NCI-H146 treated with DMSO at 0.1 percent for 48 hours (cell line): ENCODE measurements around the gene MYOZ3.

Experiments
- DNase-seq: peaks from one replicate; lab custom pipeline; 2025; ENCODE audit not compliant: unreplicated experiment; lab: John Stamatoyannopoulos, UW

MYOZ3 gene

DNA sequence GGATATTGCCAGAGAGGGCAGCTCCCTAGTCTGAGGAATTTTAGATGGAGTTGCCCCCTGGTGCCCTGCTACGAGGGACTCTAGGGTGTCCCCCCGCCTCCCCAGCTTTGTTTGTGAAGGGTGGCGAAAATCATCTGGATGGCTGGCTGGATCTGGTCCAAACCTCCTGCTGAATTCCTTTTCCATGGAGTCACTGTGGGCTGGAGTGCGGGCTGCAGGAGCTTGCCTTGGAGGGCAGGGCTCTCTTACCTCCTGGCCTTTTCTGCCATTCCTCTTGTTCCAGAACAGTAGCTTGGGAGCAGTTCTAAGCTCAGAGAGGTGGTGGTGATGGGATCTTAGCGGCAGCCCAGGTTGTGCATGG is 18.5 kb upstream of the MYOZ3 start:
- no peak for DNase-seq

DNA sequence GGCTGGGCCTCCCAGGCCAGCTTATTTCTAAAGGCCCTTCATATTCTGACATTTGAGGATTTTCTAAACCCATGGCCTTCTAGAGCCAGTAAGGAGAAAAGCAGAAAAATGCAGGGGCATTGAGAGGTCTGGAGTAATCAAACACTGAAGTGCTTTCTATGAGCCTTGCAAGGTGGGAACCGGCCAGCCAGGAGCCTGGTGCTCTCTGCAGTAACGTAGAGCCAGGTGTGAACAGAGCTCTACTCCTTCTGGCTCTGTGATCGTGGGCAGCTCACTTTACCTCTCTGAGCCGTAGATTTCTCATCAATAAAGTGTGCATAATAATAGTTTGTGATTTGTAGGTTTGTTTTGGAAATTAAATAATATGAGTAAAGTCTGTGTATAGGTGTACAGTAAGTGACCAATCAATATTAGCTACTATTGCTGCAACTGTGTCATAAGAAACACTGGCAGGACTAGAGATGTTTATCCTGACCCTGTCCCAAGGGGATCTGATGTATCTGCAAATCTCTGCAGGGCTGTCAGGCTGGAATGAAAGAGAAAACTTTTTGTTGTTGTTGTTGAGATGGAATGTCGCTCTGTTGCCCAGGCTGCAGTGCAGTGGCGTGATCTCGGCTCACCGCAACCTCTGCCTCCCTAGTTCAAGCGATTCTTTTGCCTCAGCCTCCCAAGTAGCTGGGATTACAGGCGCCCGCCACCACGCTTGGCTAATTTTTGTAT is 17.9 kb upstream of the MYOZ3 start:
- no peak for DNase-seq

DNA sequence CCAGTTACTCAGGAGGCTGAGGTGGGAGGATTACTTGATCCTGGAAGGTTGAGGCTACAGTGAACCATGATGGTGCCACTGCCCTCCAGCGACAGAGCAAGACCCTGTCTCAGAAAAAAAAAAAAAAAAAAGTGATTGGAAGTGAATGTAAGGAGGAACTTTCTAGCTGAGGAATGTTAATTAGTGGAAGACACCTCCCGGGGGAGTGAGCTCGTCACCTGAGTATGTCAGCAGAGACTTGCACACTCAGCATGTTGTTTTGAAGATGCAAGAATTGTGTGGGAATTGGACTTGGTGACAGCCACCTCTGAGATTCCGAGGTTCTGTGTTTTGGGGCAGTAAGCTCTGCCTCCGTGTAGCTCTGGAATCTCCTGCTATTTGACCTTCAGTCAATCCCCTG is 17.0 kb upstream of the MYOZ3 start:
- no peak for DNase-seq

- DNase-seq, result no peak
Observed at GRCh38 chr5:150644514-150644913, 16.5 kb upstream of the MYOZ3 start.

- no peak for DNase-seq
Observed at GRCh38 chr5:150645070-150645700, 15.9 kb upstream of the MYOZ3 start.

DNA sequence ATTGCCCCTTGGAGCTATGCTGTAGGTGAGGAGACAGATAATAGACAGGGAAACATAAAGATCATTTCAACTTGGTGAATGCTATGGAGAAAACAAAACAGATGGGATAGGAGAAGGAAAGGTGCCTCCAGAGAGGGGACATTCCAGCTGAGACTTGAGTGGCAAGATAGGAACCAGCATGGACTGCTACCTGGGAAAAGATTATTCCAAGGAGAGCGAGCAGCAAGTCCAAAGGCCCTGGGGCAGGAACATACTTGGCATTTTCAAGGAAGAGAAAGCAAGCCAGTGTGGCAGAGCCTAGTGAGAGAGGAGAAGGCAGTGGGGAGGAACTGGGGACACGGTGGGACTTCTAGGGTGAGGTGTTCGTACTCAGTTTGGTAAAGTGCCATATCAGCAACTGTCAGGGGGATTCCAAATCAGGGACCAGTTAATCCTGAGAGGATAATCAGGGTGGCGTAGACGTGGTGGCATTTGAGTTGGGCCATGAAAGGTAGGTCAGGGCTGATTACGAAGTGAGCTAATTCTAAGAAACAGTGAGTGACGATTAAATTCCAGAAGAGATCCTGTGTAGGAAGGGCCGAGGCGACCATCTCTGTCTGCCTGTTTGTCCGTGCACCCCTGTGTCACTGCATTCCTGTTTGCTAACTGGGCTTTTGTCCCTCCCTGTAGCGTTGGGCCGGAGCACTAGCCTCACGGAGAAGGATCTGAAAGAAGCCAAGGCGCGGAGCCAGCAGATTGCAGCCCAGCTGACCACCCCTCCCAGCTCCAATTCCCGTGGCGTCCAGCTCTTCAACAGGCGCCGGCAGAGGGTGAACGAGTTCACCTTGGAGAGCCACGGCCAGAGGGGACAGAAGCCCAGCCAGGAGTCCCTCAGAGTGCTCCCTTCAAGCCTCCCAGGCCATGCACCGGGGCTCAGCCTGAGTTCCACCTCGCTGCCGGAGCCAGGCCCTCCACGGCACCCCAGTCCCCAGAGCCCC is 13.5 kb upstream of the MYOZ3 start:
- no peak for DNase-seq

GRCh38 chr5:150648294-150649107 is 12.6 kb upstream of the MYOZ3 start:
- no peak for DNase-seq

DNA sequence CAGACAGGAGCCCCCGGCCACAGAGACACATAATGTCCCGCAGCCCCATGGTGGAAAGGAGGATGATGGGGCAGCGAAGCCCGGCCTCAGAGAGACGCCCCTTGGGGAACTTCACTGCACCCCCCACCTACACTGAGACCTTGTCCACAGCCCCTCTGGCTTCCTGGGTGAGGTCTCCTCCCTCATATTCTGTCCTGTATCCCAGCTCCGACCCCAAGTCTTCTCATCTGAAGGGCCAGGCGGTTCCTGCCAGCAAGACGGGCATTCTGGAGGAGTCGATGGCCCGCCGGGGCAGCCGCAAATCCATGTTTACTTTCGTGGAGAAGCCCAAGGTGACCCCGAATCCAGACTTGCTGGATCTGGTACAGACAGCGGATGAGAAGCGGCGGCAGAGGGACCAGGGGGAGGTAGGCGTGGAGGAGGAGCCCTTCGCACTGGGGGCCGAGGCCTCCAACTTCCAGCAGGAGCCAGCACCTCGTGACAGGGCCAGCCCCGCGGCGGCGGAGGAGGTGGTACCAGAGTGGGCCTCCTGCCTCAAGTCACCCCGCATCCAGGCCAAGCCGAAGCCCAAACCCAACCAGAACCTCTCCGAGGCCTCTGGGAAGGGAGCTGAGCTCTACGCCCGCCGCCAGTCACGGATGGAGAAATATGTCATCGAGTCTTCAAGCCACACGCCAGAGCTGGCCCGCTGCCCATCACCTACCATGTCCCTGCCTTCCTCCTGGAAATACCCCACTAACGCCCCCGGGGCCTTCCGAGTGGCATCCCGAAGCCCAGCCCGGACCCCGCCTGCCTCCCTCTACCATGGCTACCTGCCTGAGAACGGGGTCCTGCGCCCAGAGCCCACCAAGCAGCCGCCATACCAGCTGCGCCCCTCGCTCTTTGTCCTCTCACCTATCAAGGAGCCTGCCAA is 11.7 kb upstream of the MYOZ3 start:
- no peak for DNase-seq

- no peak for DNase-seq
Observed at GRCh38 chr5:150650021-150651006, 10.7 kb upstream of the MYOZ3 start.

- no peak for DNase-seq
Observed at GRCh38 chr5:150651382-150651781, 9.7 kb upstream of the MYOZ3 start.

- no peak for DNase-seq
Observed at GRCh38 chr5:150651924-150652671, 9.0 kb upstream of the MYOZ3 start.

GRCh38 chr5:150653145-150653761 is 7.8 kb upstream of the MYOZ3 start:
- DNase-seq, result no peak

GRCh38 chr5:150653762-150654556 is 7.1 kb upstream of the MYOZ3 start:
- DNase-seq, result no peak

DNA sequence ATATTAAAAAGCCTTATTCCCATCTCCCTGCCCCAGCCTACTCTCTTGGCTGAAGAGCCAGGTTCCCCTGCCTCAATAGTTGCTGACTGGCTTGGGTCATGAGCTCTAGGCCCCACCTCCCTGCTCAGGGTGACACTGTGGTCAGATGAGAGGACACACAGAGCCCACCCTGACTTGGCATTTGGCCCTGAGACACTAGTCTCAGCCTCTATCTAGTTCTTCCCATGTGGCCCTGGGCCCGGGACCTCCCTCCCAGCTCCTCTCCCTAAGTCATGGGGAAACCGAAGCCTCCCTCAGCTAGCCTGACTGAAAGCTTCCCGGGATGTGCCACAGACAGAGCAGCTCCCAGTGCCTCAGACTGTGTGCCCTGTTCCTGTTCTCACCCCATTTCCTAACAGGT is 5.8 kb upstream of the MYOZ3 start:
- no peak for DNase-seq

DNA sequence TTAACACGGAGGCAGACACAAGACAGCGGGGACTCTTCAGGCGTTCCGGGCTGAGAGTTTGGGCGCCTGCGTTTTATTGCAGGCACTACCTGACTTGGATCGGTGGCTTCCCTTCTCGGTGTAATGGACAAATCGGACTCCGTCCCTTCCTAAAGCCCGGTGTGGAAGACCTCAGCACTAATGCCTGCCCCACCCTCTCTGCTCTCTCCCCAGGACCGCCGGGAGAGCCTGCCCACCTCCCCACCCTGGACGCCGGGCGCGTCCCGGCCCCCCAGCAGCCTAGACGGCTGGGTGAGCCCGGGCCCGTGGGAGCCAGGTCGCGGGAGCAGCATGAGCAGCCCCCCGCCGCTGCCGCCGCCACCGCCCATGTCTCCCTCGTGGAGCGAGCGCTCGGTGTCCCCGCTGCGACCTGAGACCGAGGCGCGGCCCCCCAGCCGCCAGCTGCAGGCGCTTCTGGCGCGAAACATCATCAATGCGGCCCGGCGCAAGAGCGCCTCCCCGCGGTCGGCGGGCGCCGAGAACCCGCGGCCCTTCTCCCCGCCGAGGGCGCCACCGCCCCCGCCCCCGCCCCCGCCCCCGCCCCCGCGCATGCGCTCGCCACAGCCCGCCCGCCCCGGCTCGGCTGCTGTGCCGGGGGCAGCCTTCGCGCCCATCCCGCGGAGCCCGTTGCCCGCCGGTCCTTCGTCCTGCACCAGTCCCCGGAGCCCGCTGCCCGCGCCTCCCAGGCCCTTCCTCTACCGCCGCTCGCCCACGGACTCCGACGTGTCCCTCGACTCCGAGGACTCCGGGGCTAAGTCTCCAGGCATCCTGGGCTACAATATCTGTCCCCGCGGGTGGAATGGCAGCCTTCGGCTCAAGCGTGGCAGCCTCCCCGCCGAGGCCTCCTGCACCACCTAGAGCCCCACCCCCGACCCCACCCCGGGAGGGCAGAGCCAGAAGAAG is 4.6 kb upstream of the MYOZ3 start:
- DNase-seq, result peak; percentile 3

- DNase-seq, result no peak
Observed at GRCh38 chr5:150658121-150658520, 2.9 kb upstream of the MYOZ3 start.
